ENCODE measurements around the gene IMMT. TPM values are rescaled to one million over a fixed set of nuclear protein-coding genes. Genes with fewer than 3 reads are reported as not detected.

Gene IMMT
- polyA plus RNA-seq, 1 donor: 120 TPM

Other genes starting within 250 kb of the IMMT start
- 24.7 TPM for gene POLR1A, start 89.6 kb downstream of the IMMT start, polyA plus RNA-seq (ENCODE audit: insufficient read length)
- 182 TPM for gene PTCD3, start 89.2 kb downstream of the IMMT start, polyA plus RNA-seq (ENCODE audit: insufficient read length)
- 50.3 TPM for gene MRPL35, start 4.0 kb upstream of the IMMT start, polyA plus RNA-seq (ENCODE audit: insufficient read length)
- 3.5 TPM for gene REEP1, start 142.2 kb upstream of the IMMT start, polyA plus RNA-seq (ENCODE audit: insufficient read length)
- gene KDM3A, start 245.9 kb upstream of the IMMT start, polyA plus RNA-seq (ENCODE audit: insufficient read length): 70.1 TPM

All from left kidney (tissue), 1 donor.